Peyer's patch (tissue), 4 donors: ENCODE data around the gene HSD17B14.

Experiments
- POLR2A ChIP-seq, 2 donors: fragments of 450-650 bp; IDR thresholded peaks; one replicate each; pipeline ENCODE4 v1.5.1; 2017; ENCODE audit warnings: antibody characterized with exemption in 2 of 2, mild to moderate bottlenecking in 2 of 2, moderate library complexity in 2 of 2
- TF ChIP-seq, protein P1 (sequence below), 6 experiments: fragments of 450-650 bp in 4 of 6; fragments of 200-600 bp in 2 of 6; sonication (generic) in 1 of 6; IDR thresholded peaks; one replicate each; pipeline ENCODE4 v1.5.1; 2017 to 2019; ENCODE audit warnings: antibody characterized with exemption in 6 of 6, mild to moderate bottlenecking in 3 of 6, moderate library complexity in 1 of 6

DNA sequence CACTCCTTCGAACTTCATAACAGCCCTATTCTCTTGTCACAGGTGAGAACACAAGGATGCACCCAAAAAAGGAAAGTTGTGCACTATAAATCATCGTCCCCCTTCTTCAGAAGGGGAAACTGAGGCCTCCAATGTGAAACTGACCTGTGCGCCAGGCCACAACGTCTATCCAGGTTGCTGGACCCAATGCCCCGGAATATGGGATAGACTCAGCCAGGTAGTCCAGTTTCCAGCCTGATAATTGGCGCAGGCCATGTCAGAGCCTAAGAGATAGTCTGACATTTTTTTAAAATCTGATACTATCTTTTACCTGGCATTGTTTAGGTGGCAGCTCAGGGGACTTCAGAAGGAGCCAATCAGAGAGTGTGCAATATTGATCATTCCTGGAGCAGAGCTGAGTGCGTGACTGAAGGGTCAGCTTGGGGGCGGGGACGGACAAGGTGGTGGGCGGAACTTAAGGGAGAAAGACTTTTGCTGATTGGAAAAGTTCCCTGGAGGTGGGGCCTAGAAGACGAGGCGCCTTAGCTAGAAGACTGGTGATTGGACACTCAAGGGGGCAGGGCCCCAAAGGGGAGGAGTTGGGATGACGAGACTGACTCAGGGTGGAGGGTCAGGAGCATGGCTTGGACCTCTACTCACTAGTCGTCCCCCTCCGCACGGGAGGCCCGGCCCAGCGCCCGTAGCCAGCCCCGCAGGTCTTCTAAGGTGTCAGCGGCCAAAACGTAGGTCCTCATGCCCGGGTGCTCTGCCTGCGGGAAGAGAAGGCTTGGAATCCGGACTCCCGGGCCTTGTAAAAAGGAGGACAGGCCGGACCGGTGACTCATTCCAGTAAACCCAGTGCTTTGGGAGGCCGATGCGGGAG lies 23.7 kb upstream of the HSD17B14 start:
- TF ChIP-seq, protein P1, sequence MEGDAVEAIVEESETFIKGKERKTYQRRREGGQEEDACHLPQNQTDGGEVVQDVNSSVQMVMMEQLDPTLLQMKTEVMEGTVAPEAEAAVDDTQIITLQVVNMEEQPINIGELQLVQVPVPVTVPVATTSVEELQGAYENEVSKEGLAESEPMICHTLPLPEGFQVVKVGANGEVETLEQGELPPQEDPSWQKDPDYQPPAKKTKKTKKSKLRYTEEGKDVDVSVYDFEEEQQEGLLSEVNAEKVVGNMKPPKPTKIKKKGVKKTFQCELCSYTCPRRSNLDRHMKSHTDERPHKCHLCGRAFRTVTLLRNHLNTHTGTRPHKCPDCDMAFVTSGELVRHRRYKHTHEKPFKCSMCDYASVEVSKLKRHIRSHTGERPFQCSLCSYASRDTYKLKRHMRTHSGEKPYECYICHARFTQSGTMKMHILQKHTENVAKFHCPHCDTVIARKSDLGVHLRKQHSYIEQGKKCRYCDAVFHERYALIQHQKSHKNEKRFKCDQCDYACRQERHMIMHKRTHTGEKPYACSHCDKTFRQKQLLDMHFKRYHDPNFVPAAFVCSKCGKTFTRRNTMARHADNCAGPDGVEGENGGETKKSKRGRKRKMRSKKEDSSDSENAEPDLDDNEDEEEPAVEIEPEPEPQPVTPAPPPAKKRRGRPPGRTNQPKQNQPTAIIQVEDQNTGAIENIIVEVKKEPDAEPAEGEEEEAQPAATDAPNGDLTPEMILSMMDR (IDR thresholded peaks at IDR 0.05), result no peak
- no peak for TF ChIP-seq POLR2A (IDR thresholded peaks at IDR 0.05)
